GM12875 (cell line): ENCODE measurements around the gene CNOT8.
"Not testable (repeated sequence)": the region's sequence is repeated elsewhere in the genome, so short reads cannot be mapped to it uniquely, and the experiment has no call there.

Experiments
- H3K4me3 ChIP-seq: one replicate; pipeline ENCODE4 v1.5.1; 2011; ENCODE audit warnings: low read depth, low read length, control low read depth
- CTCF ChIP-seq: IDR thresholded peaks from 2 replicates; pipeline ENCODE4 v1.5.1; 2011; ENCODE audit warnings: low read depth, mild to moderate bottlenecking, control low read depth, inconsistent platforms, low read length, moderate library complexity, borderline replicate concordance; ENCODE audit not compliant: insufficient read depth

The CNOT8 gene

GRCh38 chr5:154823605-154824004, 34.8 kb upstream of the CNOT8 start:
- no peak for TF ChIP-seq CTCF
- H3K4me3 ChIP-seq, result no peak overlapping the region

- TF ChIP-seq CTCF, result no peak
- H3K4me3 ChIP-seq, result no peak overlapping the region
These were observed 34.4 kb upstream of the CNOT8 start for GRCh38 chr5:154824070-154824469.

GRCh38 chr5:154829181-154829588, 29.2 kb upstream of the CNOT8 start:
- TF ChIP-seq CTCF, result no peak
- H3K4me3 ChIP-seq, result no peak overlapping the region

GRCh38 chr5:154829589-154830218, 28.7 kb upstream of the CNOT8 start:
- TF ChIP-seq CTCF, result no peak
- no peak overlapping the region for H3K4me3 ChIP-seq

- TF ChIP-seq CTCF, result no peak
- H3K4me3 ChIP-seq, result no peak overlapping the region
These were observed 28.2 kb upstream of the CNOT8 start for GRCh38 chr5:154830219-154830595.

GRCh38 chr5:154830596-154830995, 27.8 kb upstream of the CNOT8 start:
- no peak for TF ChIP-seq CTCF

GRCh38 chr5:154831451-154831850, 27.0 kb upstream of the CNOT8 start:
- H3K4me3 ChIP-seq, result no peak overlapping the region
- TF ChIP-seq CTCF, result no peak

More at GRCh38 chr5:154830596-154830995, 27.8 kb upstream of the CNOT8 start:
- H3K4me3 ChIP-seq, result no peak overlapping the region

GRCh38 chr5:154832804-154833203, 25.6 kb upstream of the CNOT8 start:
- not testable (repeated sequence) for H3K4me3 ChIP-seq
